HG03064 (cell line): ENCODE measurements around the gene LRRC8D.

ENCODE experiments used
- ATAC-seq: cut with Tn5 transposase; IDR thresholded peaks from one replicate; pipeline ENCODE4 v1.9.1; 2021; ENCODE audit warnings: low read depth; ENCODE audit not compliant: unreplicated experiment

Gene LRRC8D

GRCh38 chr1:89934461-89934860 lies 113.6 kb downstream of the LRRC8D start:
- no peak for ATAC-seq

GRCh38 chr1:89935235-89935634 lies 114.4 kb downstream of the LRRC8D start:
- ATAC-seq: no peak

GRCh38 chr1:89936694-89937093 lies 115.9 kb downstream of the LRRC8D start:
- no peak for ATAC-seq

- ATAC-seq: no peak
Observed at GRCh38 chr1:89938171-89939055, 117.6 kb downstream of the LRRC8D start.

GRCh38 chr1:89939059-89939570 lies 118.3 kb downstream of the LRRC8D start:
- no peak for ATAC-seq

- no peak for ATAC-seq
Observed at GRCh38 chr1:89939693-89940438, 119.0 kb downstream of the LRRC8D start.

- ATAC-seq: no peak
Observed at GRCh38 chr1:89941110-89941766, 120.4 kb downstream of the LRRC8D start.

GRCh38 chr1:89942014-89942413 lies 121.2 kb downstream of the LRRC8D start:
- no peak for ATAC-seq

- ATAC-seq: no peak
Observed at GRCh38 chr1:89942825-89943658, 122.2 kb downstream of the LRRC8D start.

- no peak for ATAC-seq
Observed at GRCh38 chr1:89943846-89944781, 123.3 kb downstream of the LRRC8D start.

GRCh38 chr1:89945852-89946476 lies 125.1 kb downstream of the LRRC8D start:
- ATAC-seq: peak; percentile 90

GRCh38 chr1:89946532-89946931 lies 125.7 kb downstream of the LRRC8D start:
- no peak for ATAC-seq

- no peak for ATAC-seq
Observed at GRCh38 chr1:89948722-89949345, 128.0 kb downstream of the LRRC8D start.

GRCh38 chr1:89949991-89950624 lies 129.3 kb downstream of the LRRC8D start:
- ATAC-seq: no peak

- no peak for ATAC-seq
Observed at GRCh38 chr1:89950703-89951102, 129.9 kb downstream of the LRRC8D start.

GRCh38 chr1:89951766-89952604 lies 131.2 kb downstream of the LRRC8D start:
- no peak for ATAC-seq

- ATAC-seq: no peak
Observed at GRCh38 chr1:89952605-89953130, 131.8 kb downstream of the LRRC8D start.
